ENCODE results near the gene OR1G1.
"Not testable (repeated sequence)": the region's sequence is repeated elsewhere in the genome, so short reads cannot be mapped to it uniquely, and the experiment has no call there.

The OR1G1 gene

GRCh38 chr17:3127451-3127850 lies at the start of gene OR1G1:
OR1G1 (minus strand) TSS chr17:3127551; CDS start chr17:3127551, 0 bp downstream.
- no peak for DNase-seq

- DNase-seq, result no peak
These were observed 40.2 kb upstream of the OR1G1 start for GRCh38 chr17:3167574-3167973.

- DNase-seq, result no peak
These were observed 29.9 kb upstream of the OR1G1 start for GRCh38 chr17:3157218-3157617.

GRCh38 chr17:3137494-3137893 lies 10.1 kb upstream of the OR1G1 start:
- DNase-seq, result not testable (repeated sequence)

- no peak for DNase-seq
These were observed 23.0 kb downstream of the OR1G1 start, which contains the start of gene OR1D2 for GRCh38 chr17:3104322-3104721. OR1D2 (minus strand) TSS chr17:3104422; CDS start chr17:3092996, 11,426 bp downstream.
